ENCODE data around the gene LGR4. TPM values are rescaled to one million over a fixed set of nuclear protein-coding genes. Genes with fewer than 3 reads are reported as not detected.

LGR4 gene
- total and polyA plus RNA-seq, 2 of the 13 experiments (the other 11 are each of a cell fraction or from before 2014, with no cell fraction given): 42.1 to 68.7 TPM

- TF ChIP-seq, protein P1, sequence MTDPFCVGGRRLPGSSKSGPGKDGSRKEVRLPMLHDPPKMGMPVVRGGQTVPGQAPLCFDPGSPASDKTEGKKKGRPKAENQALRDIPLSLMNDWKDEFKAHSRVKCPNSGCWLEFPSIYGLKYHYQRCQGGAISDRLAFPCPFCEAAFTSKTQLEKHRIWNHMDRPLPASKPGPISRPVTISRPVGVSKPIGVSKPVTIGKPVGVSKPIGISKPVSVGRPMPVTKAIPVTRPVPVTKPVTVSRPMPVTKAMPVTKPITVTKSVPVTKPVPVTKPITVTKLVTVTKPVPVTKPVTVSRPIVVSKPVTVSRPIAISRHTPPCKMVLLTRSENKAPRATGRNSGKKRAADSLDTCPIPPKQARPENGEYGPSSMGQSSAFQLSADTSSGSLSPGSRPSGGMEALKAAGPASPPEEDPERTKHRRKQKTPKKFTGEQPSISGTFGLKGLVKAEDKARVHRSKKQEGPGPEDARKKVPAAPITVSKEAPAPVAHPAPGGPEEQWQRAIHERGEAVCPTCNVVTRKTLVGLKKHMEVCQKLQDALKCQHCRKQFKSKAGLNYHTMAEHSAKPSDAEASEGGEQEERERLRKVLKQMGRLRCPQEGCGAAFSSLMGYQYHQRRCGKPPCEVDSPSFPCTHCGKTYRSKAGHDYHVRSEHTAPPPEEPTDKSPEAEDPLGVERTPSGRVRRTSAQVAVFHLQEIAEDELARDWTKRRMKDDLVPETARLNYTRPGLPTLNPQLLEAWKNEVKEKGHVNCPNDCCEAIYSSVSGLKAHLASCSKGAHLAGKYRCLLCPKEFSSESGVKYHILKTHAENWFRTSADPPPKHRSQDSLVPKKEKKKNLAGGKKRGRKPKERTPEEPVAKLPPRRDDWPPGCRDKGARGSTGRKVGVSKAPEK (CRISPR knock-in tag; IDR thresholded peaks at IDR 0.05; ENCODE audit: borderline replicate concordance): no peak
- TF ChIP-seq ZFP62 (CRISPR knock-in tag; IDR thresholded peaks at IDR 0.05): no peak
- TF ChIP-seq NFIB (CRISPR knock-in tag; IDR thresholded peaks at IDR 0.05; ENCODE audit: borderline replicate concordance): no peak
- peak; percentile 62; the same call in 1 of the 2 replicates for TF ChIP-seq FOXO1 (CRISPR knock-in tag; IDR thresholded peaks at IDR 0.05)
- no peak for TF ChIP-seq ZNF367 (CRISPR knock-in tag; IDR thresholded peaks at IDR 0.05; ENCODE audit: borderline replicate concordance)
- TF ChIP-seq ATM (IDR thresholded peaks at IDR 0.05; ENCODE audit: borderline replicate concordance): no peak
- no peak for TF ChIP-seq ATF6 (CRISPR knock-in tag; conservative IDR thresholded peaks at IDR 0.05)
- no peak for TF ChIP-seq ZNF446 (CRISPR knock-in tag; IDR thresholded peaks at IDR 0.05)
- no peak for TF ChIP-seq ZNF44 (CRISPR knock-in tag; IDR thresholded peaks at IDR 0.05)
- TF ChIP-seq YY1 (IDR thresholded peaks at IDR 0.05; ENCODE audit: insufficient read depth, insufficient replicate concordance, low read depth, low read length): no peak
- TF ChIP-seq SNAI1 (CRISPR knock-in tag; IDR thresholded peaks at IDR 0.05; ENCODE audit: borderline replicate concordance): 0 out of 2 replicates have a peak, but pooled peaks have one; percentile 34
- TF ChIP-seq, protein P2, sequence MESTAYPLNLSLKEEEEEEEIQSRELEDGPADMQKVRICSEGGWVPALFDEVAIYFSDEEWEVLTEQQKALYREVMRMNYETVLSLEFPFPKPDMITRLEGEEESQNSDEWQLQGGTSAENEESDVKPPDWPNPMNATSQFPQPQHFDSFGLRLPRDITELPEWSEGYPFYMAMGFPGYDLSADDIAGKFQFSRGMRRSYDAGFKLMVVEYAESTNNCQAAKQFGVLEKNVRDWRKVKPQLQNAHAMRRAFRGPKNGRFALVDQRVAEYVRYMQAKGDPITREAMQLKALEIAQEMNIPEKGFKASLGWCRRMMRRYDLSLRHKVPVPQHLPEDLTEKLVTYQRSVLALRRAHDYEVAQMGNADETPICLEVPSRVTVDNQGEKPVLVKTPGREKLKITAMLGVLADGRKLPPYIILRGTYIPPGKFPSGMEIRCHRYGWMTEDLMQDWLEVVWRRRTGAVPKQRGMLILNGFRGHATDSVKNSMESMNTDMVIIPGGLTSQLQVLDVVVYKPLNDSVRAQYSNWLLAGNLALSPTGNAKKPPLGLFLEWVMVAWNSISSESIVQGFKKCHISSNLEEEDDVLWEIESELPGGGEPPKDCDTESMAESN (CRISPR knock-in tag; conservative IDR thresholded peaks at IDR 0.05): no peak
- TF ChIP-seq ZC3H13 (CRISPR knock-in tag; IDR thresholded peaks at IDR 0.05): no peak
- TF ChIP-seq, protein P3, sequence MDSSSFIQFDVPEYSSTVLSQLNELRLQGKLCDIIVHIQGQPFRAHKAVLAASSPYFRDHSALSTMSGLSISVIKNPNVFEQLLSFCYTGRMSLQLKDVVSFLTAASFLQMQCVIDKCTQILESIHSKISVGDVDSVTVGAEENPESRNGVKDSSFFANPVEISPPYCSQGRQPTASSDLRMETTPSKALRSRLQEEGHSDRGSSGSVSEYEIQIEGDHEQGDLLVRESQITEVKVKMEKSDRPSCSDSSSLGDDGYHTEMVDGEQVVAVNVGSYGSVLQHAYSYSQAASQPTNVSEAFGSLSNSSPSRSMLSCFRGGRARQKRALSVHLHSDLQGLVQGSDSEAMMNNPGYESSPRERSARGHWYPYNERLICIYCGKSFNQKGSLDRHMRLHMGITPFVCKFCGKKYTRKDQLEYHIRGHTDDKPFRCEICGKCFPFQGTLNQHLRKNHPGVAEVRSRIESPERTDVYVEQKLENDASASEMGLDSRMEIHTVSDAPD (CRISPR knock-in tag; IDR thresholded peaks at IDR 0.05): peak; percentile 67; the same call in 1 of the 2 replicates
- peak; percentile 84 for TF ChIP-seq ONECUT2 (CRISPR knock-in tag; IDR thresholded peaks at IDR 0.05)
- TF ChIP-seq, protein P4, sequence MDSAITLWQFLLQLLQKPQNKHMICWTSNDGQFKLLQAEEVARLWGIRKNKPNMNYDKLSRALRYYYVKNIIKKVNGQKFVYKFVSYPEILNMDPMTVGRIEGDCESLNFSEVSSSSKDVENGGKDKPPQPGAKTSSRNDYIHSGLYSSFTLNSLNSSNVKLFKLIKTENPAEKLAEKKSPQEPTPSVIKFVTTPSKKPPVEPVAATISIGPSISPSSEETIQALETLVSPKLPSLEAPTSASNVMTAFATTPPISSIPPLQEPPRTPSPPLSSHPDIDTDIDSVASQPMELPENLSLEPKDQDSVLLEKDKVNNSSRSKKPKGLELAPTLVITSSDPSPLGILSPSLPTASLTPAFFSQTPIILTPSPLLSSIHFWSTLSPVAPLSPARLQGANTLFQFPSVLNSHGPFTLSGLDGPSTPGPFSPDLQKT (CRISPR knock-in tag; IDR thresholded peaks at IDR 0.05; ENCODE audit: borderline replicate concordance): no peak
- no peak for TF ChIP-seq RARG (CRISPR knock-in tag; IDR thresholded peaks at IDR 0.05; ENCODE audit: low read depth)
- no peak for TF ChIP-seq ZBTB7B (CRISPR knock-in tag; IDR thresholded peaks at IDR 0.05)
- no peak for TF ChIP-seq GZF1 (CRISPR knock-in tag; IDR thresholded peaks at IDR 0.05)
Observed at GRCh38 chr11:27460158-27460978, 12.2 kb downstream of the LGR4 start (continued).

Data from HepG2 (cell line).